ENCODE results near the gene SDCCAG8.

Gene SDCCAG8

GRCh38 chr1:243346016-243346415 lies 90.2 kb downstream of the SDCCAG8 start:
- ChIA-PET CTCF (no interaction called here), POLR2A (no interaction called here)
- TF ChIP-seq BHLHE40 (IDR thresholded peaks at IDR 0.05; ENCODE audit: borderline replicate concordance): no peak
- no peak for TF ChIP-seq ELF4 (IDR thresholded peaks at IDR 0.05)
- DNase-seq (ENCODE audit: extremely low spot score): no peak

DNA sequence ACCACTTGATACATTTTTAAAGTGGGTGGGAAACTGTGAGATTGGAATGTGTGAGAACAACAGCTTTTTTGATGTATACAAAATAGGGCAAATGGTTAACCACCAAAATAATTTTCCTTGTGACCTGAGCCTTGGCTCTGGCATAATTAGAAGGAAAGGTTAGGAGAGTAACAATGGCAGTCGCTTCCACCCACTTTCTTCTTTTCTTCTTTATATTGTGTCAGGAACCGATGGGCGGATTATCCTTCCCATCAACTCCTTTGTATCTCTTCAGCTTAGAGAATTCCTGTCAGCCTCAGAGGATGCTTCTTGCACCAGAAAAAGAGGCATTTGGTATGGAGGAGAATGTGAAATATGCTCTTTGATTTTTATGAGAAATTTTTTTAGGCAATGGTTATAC lies 90.6 kb downstream of the SDCCAG8 start:
- no peak for TF ChIP-seq ZNF384 (IDR thresholded peaks at IDR 0.05)
- TF ChIP-seq HDGF (IDR thresholded peaks at IDR 0.05; ENCODE audit: borderline replicate concordance): no peak
- TF ChIP-seq FOXK2 (IDR thresholded peaks at IDR 0.05): no peak
- TF ChIP-seq LEF1 (IDR thresholded peaks at IDR 0.05; ENCODE audit: borderline replicate concordance): no peak
- TF ChIP-seq FOXM1 (IDR thresholded peaks at IDR 0.05; ENCODE audit: borderline replicate concordance): no peak
- no peak for TF ChIP-seq ARNT (IDR thresholded peaks at IDR 0.05)
- no peak for TF ChIP-seq TARDBP (IDR thresholded peaks at IDR 0.05)
- TF ChIP-seq NFRKB (IDR thresholded peaks at IDR 0.05): no peak
- TF ChIP-seq, protein P1, sequence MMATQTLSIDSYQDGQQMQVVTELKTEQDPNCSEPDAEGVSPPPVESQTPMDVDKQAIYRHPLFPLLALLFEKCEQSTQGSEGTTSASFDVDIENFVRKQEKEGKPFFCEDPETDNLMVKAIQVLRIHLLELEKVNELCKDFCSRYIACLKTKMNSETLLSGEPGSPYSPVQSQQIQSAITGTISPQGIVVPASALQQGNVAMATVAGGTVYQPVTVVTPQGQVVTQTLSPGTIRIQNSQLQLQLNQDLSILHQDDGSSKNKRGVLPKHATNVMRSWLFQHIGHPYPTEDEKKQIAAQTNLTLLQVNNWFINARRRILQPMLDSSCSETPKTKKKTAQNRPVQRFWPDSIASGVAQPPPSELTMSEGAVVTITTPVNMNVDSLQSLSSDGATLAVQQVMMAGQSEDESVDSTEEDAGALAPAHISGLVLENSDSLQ (IDR thresholded peaks at IDR 0.05): no peak
- TF ChIP-seq ELF4 (IDR thresholded peaks at IDR 0.05): no peak
- TF ChIP-seq CTBP1 (IDR thresholded peaks at IDR 0.05; ENCODE audit: borderline replicate concordance): no peak
- TF ChIP-seq SUZ12 (IDR thresholded peaks at IDR 0.05): no peak
- no peak for DNase-seq (ENCODE audit: extremely low spot score)
- ChIA-PET CTCF (no interaction called here), POLR2A (no interaction called here)

DNA sequence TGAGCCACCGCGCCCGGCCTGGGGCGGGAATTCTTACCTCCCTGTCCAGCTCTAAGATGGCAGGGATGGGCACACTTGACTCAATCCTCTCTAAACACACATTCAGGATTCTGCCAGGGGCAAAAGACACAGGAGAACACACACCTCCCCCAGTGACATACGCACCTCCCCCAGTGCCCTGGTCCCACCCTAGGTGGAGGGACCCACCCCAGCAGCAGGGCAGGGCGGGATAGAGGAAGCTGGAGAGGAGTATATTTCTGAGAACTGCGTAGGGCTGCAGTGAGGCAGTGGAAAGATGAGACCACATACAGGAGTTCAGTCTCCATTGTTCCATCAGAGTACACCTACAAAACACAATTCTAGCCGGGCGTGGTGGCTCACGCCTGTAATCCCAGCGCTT lies 92.5 kb downstream of the SDCCAG8 start:
- TF ChIP-seq SP1 (IDR thresholded peaks at IDR 0.05) (no peak), FOXK2 (IDR thresholded peaks at IDR 0.05) (no peak), ELF4 (IDR thresholded peaks at IDR 0.05) (no peak), FOXA1 (IDR thresholded peaks at IDR 0.05) (no peak), LEF1 (IDR thresholded peaks at IDR 0.05; ENCODE audit: borderline replicate concordance) (no peak), NFRKB (IDR thresholded peaks at IDR 0.05) (no peak), TARDBP (IDR thresholded peaks at IDR 0.05) (no peak), ZNF384 (IDR thresholded peaks at IDR 0.05) (no peak), HDGF (IDR thresholded peaks at IDR 0.05; ENCODE audit: borderline replicate concordance) (no peak)
- TF ChIP-seq, protein P1 (IDR thresholded peaks at IDR 0.05): no peak
- ChIA-PET POLR2A (no interaction called here), CTCF (no interaction called here)
- DNase-seq (ENCODE audit: extremely low spot score): no peak

DNA sequence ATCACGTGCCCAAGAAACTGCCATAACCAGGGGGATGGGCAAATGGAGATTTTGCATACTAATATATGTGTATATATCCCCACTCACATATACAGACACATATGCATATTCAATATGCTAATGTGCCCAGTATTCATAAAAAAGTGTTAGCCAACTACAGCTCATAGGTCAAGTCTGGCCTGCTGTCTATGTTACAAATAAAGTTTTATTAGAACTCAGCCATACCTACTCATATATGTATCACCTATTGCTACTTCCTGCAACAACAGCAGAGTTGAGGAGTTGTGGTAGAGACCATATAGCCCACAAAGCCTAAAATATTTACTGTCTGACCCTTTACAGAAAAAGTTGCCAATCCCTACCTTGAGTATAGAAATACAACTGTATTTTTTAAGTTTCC lies 93.3 kb downstream of the SDCCAG8 start:
- no peak for DNase-seq (ENCODE audit: extremely low spot score)
- ChIA-PET POLR2A (no interaction called here), CTCF (no interaction called here)
- no peak for TF ChIP-seq SUZ12 (IDR thresholded peaks at IDR 0.05)
- TF ChIP-seq NFRKB (IDR thresholded peaks at IDR 0.05): no peak
- TF ChIP-seq ELF4 (IDR thresholded peaks at IDR 0.05): no peak
- no peak for TF ChIP-seq SP1 (IDR thresholded peaks at IDR 0.05)
- TF ChIP-seq TARDBP (IDR thresholded peaks at IDR 0.05): no peak

- POLR2A ChIA-PET: no interaction called here
- TF ChIP-seq ZNF384 (IDR thresholded peaks at IDR 0.05) (no peak), FOXM1 (IDR thresholded peaks at IDR 0.05; ENCODE audit: borderline replicate concordance) (no peak), CTBP1 (IDR thresholded peaks at IDR 0.05; ENCODE audit: borderline replicate concordance) (no peak), FOXK2 (IDR thresholded peaks at IDR 0.05) (no peak), ELF4 (IDR thresholded peaks at IDR 0.05) (no peak), BHLHE40 (IDR thresholded peaks at IDR 0.05; ENCODE audit: borderline replicate concordance) (no peak), TARDBP (IDR thresholded peaks at IDR 0.05) (no peak), L3MBTL2 (conservative IDR thresholded peaks at IDR 0.05) (no peak), NFRKB (IDR thresholded peaks at IDR 0.05) (no peak), LEF1 (IDR thresholded peaks at IDR 0.05; ENCODE audit: borderline replicate concordance) (no peak), SP1 (IDR thresholded peaks at IDR 0.05) (no peak), HDGF (IDR thresholded peaks at IDR 0.05; ENCODE audit: borderline replicate concordance) (no peak), ARNT (IDR thresholded peaks at IDR 0.05) (no peak), SUZ12 (IDR thresholded peaks at IDR 0.05) (no peak), FOXA1 (IDR thresholded peaks at IDR 0.05) (no peak)
- TF ChIP-seq, protein P1 (IDR thresholded peaks at IDR 0.05): no peak
These were observed 95.5 kb downstream of the SDCCAG8 start for GRCh38 chr1:243351337-243351736.

DNA sequence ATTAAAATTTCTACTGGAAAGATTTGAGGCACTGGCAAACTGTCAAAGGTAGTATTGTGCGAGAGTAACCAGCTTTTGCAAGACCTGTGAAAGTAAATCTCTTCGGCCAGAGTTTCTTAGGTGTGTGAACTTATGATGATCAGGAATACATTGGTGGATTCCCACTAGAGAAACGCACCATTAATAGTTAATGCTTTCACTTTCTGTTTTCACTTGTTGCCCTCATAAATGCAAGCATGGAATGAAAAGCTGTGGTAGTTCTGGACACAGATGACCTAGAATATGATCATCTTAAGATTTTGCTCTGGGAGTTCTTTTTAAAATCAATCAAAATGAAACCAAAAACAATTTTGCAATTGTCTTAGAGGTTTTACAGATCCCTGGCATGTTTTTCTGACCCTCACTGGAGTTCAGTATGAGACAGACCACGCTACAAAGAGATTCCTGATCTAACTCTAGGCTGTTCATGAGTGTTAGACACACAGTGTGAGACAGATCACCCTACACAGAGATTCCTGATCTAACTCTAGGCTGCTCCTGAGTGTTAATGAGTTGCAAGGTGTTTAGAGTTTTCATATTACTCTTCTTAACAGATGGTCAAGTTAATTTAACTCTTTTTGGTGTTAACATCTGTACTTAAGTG lies 98.8 kb downstream of the SDCCAG8 start:
- POLR2A ChIA-PET: no interaction called here
- DNase-seq (ENCODE audit: extremely low spot score): no peak
- TF ChIP-seq FOXA1 (IDR thresholded peaks at IDR 0.05): no peak
- TF ChIP-seq, protein P1 (IDR thresholded peaks at IDR 0.05): no peak
- TF ChIP-seq HDGF (IDR thresholded peaks at IDR 0.05; ENCODE audit: borderline replicate concordance): no peak
- TF ChIP-seq BHLHE40 (IDR thresholded peaks at IDR 0.05; ENCODE audit: borderline replicate concordance): no peak
- TF ChIP-seq SUZ12 (IDR thresholded peaks at IDR 0.05): no peak
- TF ChIP-seq ELF4 (IDR thresholded peaks at IDR 0.05): no peak
- no peak for TF ChIP-seq TARDBP (IDR thresholded peaks at IDR 0.05)
- TF ChIP-seq FOXK2 (IDR thresholded peaks at IDR 0.05): no peak
- no peak for TF ChIP-seq L3MBTL2 (conservative IDR thresholded peaks at IDR 0.05)
- no peak for TF ChIP-seq FOXM1 (IDR thresholded peaks at IDR 0.05; ENCODE audit: borderline replicate concordance)
- TF ChIP-seq LEF1 (IDR thresholded peaks at IDR 0.05; ENCODE audit: borderline replicate concordance): no peak
- TF ChIP-seq NFRKB (IDR thresholded peaks at IDR 0.05): no peak
- TF ChIP-seq ARNT (IDR thresholded peaks at IDR 0.05): no peak
- TF ChIP-seq SP1 (IDR thresholded peaks at IDR 0.05): no peak
- no peak for TF ChIP-seq ZNF384 (IDR thresholded peaks at IDR 0.05)
- no peak for TF ChIP-seq CTBP1 (IDR thresholded peaks at IDR 0.05; ENCODE audit: borderline replicate concordance)
- CTCF ChIA-PET: no interaction called here

More at GRCh38 chr1:243351337-243351736, 95.5 kb downstream of the SDCCAG8 start:
- DNase-seq (ENCODE audit: extremely low spot score): no peak
- CTCF ChIA-PET: no interaction called here
